AG04449 (cell line): Measurements from ENCODE around the gene PLXNA4.

Experiments
- CTCF ChIA-PET: fragments of 350-600 bp; formaldehyde crosslinking; extraction: SDS; loops from one replicate; lab custom pipeline; 2021; ENCODE audit warnings: antibody characterized with exemption; lab: Yijun Ruan, JAX
- POLR2A ChIA-PET: fragments of 400-600, 350-600 bp; formaldehyde crosslinking; extraction: SDS; loops from one replicate; lab custom pipeline; 2020; ENCODE audit warnings: antibody characterized with exemption, inconsistent platforms; lab: Yijun Ruan, JAX
- DNase-seq: peaks from one replicate; pipeline ENCODE4 v3.0.0-alpha.2; 2010; ENCODE audit warnings: low read depth, low spot score
- H3K4me3 ChIP-seq: 2 replicates; pipeline ENCODE4 v1.5.1; 2011; ENCODE audit warnings: low read depth, mild to moderate bottlenecking, control low read depth, low read length
- CTCF ChIP-seq: IDR thresholded peaks from one replicate; pipeline ENCODE4 v1.5.1; 2011; ENCODE audit warnings: mild to moderate bottlenecking, moderate library complexity, low read length, control low read depth, inconsistent platforms; ENCODE audit not compliant: insufficient read depth; ENCODE audit errors: missing control alignments

PLXNA4 gene

GRCh38 chr7:132406039-132406438 lies 170.2 kb downstream of the PLXNA4 start:
- ChIA-PET CTCF (no interaction called here), POLR2A (no interaction called here)
- no peak for DNase-seq

GRCh38 chr7:132404261-132404660 lies 172.0 kb downstream of the PLXNA4 start:
- TF ChIP-seq CTCF, result no peak

More at GRCh38 chr7:132406039-132406438, 170.2 kb downstream of the PLXNA4 start:
- no peak for TF ChIP-seq CTCF
- no peak overlapping the region for H3K4me3 ChIP-seq

GRCh38 chr7:132403465-132404110 lies 172.7 kb downstream of the PLXNA4 start:
- no peak for TF ChIP-seq CTCF
- no peak overlapping the region for H3K4me3 ChIP-seq
- ChIA-PET CTCF (no interaction called here), POLR2A (no interaction called here)
- DNase-seq, result no peak

More at GRCh38 chr7:132404261-132404660, 172.0 kb downstream of the PLXNA4 start:
- no peak overlapping the region for H3K4me3 ChIP-seq
- POLR2A ChIA-PET, result no interaction called here
- CTCF ChIA-PET, result no interaction called here
- no peak for DNase-seq

GRCh38 chr7:132402751-132403245 lies 173.5 kb downstream of the PLXNA4 start:
- H3K4me3 ChIP-seq, result no peak overlapping the region
- no peak for DNase-seq
- POLR2A ChIA-PET, result no interaction called here
- no peak for TF ChIP-seq CTCF
- CTCF ChIA-PET, result interaction anchor here (1.2 kb wide), 1 partner anchor 84 kb away, joined by 4 read pairs; no protein-coding TSS in a partner anchor

GRCh38 chr7:132402096-132402495 lies 174.2 kb downstream of the PLXNA4 start:
- DNase-seq, result no peak
- CTCF ChIA-PET, result interaction anchor here (1.2 kb wide), 1 partner anchor 83 kb away, joined by 4 read pairs; no protein-coding TSS in a partner anchor
- POLR2A ChIA-PET, result no interaction called here
- no peak for TF ChIP-seq CTCF
- H3K4me3 ChIP-seq, result no peak overlapping the region

- CTCF ChIA-PET, result no interaction called here
- DNase-seq, result no peak
- POLR2A ChIA-PET, result no interaction called here
- no peak for TF ChIP-seq CTCF
- no peak overlapping the region for H3K4me3 ChIP-seq
Measured at GRCh38 chr7:132400561-132401142, 175.6 kb downstream of the PLXNA4 start.
